Ecto neural progenitor cell (in vitro differentiated cells): ENCODE data around the gene TBC1D28.
"Not testable (repeated sequence)": the region's sequence is repeated elsewhere in the genome, so short reads cannot be mapped to it uniquely, and the experiment has no call there.

Experiments
- DNase-seq: peaks from one replicate; pipeline ENCODE4 v3.0.0-alpha.2; 2018; ENCODE audit warnings: low spot score

TBC1D28 gene

DNA sequence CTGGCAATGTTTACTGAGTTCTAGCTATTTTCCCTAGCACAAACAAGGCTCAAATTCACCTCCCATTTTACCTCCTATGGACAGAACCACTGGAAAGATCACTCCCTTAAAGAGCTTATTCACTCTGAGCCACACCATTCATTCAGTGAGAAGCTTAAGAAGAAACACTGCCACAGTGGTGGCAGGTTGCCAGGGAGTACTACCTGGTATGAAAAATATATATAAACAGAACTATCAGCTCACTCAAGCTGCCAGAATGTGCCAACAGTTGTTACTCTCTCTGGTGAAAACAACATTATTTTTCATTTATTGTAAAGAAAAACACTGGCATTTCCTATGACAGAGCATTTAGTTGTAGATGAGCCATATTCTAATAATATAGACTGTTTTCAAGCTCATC lies 31.2 kb downstream of the TBC1D28 start:
- not testable (repeated sequence) for DNase-seq

GRCh38 chr17:18593138-18593537 lies 51.1 kb downstream of the TBC1D28 start:
- not testable (repeated sequence) for DNase-seq
